ENCODE measurements around the gene MMP2.
A peak's percentile ranks its signal among the peaks of the same experiment; 100 is the strongest.

Gene MMP2

DNA sequence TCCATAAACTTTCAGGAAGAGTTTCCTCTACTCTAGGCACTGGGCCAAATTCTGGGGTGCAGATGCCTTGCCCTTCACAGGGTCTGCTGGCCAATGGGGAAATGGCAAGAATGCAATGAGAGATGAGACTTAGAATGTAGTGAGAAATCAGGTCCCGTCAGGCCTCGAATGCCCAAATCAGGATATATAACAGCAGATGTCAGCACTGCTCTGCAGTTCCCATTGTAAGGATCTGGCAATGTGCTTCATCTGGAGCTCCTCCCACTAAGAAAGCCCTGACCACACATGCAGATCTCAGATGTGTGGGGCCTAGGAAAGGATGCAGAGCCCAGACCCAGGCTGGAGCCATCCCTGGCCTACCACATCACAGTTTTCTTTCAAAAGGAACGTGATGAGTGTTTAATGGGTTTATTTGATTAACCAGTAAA lies 16.0 kb downstream of the MMP2 start:
- peak; percentile 14 for DNase-seq (ENCODE audit: low spot score)

DNA sequence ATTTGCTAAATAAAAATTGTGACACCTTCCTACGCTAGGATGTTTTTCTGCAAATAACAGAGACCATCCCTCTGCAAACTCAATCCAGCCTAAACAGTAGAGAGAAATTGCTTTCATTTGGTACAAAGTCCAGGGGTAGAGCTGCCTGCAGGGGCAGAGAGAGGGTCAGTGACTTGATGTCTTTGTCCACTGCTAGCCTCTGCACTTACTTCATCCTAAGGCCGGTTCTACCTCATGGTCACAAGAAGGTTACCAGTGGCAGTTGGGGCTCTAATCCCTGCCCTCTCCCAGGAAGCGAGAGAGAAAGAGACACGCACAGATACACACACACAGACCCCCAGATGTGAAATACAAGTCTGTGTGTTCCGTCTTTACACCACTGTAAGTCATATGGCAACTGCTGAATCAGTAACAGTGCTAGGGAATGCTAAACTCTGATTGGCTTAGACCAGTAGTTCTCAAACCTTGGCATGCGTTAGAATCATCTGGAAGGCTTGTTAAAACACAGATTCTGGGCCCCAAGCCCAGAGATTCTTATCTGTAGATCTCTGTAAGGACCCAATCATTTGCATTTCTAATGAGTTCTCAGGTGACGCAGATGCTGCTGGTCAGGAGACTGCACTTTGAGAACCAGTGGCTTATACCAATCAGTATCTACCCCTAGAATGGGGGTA lies 16.8 kb downstream of the MMP2 start:
- no peak for DNase-seq (ENCODE audit: low spot score)

DNA sequence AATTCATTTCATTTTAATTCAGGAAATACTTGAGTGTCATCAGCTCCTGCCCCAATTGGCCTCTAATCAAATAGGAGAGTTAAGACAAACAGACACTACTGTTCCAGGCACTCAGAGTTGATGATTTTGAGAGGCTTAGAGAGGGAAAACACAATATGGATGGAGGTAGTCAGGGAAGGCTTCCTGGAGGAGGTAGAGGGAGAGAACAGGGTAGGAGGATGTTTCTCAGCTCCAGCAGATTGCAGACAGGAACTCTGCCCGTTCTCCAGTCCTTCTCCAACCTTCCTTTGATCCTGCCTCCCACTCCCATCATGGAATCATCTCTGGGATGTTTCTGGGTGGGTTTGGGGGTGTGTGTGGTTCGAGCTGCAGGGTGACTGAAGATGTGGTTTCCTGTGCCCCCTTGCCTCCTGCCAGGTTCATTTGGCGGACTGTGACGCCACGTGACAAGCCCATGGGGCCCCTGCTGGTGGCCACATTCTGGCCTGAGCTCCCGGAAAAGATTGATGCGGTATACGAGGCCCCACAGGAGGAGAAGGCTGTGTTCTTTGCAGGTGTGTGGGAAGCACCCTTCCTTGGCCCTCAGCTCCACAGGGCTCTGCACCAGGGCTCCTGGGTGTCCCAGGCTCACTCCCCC lies 17.6 kb downstream of the MMP2 start:
- no peak for DNase-seq (ENCODE audit: low spot score)

DNA sequence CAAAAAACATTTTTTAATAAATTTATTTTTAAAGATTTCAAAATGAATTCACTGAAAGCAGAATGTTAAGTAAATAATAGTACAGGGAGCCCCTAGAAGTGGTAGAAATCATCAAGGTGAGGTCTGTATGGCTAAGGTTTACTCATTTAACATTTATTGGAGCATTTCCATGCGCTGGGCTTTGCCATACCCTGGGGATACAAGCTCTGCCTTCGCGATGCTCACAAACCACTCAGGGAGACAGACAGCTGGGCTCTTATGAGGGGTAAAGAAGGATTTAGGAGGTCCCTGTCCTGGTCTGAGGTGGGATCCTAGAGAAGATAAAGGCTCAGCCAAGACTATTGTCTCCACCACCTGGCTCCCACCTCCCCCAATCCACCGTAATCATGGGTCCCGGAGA lies 18.6 kb downstream of the MMP2 start:
- no peak for DNase-seq (ENCODE audit: low spot score)

DNA sequence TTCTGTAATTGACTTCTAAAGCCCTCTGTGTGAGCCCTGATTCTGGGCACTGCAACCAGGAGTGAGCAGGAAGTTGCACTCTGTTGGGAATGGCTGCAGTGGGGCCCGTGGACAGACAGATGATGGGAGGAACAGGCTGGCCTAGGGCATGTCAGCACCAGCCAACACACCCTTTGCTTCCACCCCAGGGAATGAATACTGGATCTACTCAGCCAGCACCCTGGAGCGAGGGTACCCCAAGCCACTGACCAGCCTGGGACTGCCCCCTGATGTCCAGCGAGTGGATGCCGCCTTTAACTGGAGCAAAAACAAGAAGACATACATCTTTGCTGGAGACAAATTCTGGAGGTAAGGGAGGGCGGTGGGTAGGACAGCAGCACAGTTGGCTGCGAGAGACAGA lies 19.1 kb downstream of the MMP2 start:
- no peak for DNase-seq (ENCODE audit: low spot score)

DNA sequence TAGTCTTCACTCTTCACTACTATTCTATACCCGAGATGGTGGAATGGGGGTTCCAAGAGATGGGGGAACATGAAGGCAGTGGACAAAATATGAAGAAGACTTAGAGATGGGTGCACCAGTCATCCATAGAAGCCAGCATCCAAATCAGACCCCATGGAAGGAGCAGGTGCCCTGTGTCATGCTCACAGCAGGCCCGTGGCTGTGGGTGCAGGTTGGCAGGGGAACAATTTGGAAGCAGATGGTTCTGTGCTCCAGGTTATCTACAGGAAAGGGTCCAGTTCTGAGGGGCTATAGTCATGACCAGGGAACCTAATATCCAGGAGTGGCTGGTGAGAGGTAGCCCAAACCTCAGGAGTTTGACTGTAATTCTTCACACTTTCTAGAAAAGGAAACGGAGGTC lies 20.3 kb downstream of the MMP2 start:
- no peak for DNase-seq (ENCODE audit: low spot score)

DNA sequence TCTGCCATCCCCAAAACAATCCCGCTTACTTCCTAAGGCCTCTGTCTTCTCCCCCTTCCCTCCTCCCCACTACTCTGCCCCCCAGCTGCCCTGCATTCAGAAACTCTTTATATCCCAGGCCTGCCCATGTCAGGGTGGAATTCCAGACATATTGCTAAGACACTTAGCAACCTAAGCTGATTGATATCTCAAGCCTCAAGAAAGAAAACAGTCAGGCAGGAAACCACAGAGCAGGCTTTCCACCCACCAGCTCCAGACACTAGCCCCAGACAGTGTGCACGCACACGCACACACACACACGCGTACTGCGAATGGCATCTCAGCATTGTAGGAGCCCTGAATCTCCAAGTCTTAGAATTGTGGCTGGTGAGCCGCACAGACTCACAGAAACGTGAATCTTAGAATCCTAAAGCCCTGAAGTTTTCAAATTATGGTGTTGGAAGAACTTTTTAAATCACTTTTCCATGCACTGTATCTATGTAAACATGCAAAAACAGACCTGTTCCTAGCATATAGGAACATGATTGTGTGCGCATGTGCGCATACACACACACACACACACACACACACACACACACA lies 21.0 kb downstream of the MMP2 start:
- no peak for DNase-seq (ENCODE audit: low spot score)

DNA sequence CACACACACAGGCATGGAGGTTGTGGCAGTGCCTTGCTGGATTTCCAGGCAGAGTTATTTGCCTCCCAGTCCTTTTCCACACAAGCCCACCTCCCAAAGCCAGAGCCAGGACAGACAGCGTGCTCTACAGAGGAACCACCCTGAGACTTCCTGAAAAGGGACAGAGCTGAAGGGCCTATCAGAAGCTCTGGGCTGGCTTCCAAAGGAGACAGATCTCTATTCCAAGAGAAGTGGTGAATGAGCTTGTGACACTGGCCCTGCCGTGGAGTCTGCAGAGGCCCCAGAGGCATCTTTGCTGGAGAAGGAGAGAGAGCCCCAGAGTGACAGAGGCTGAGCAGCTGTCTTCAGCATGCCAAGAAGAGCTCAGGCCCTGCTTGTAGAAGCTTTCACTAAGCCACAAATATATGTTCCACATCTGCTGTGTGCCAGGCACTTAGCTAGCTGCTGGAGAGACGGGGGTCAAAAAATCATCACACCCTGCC lies 21.6 kb downstream of the MMP2 start:
- DNase-seq (ENCODE audit: low spot score), result peak; percentile 2

DNA sequence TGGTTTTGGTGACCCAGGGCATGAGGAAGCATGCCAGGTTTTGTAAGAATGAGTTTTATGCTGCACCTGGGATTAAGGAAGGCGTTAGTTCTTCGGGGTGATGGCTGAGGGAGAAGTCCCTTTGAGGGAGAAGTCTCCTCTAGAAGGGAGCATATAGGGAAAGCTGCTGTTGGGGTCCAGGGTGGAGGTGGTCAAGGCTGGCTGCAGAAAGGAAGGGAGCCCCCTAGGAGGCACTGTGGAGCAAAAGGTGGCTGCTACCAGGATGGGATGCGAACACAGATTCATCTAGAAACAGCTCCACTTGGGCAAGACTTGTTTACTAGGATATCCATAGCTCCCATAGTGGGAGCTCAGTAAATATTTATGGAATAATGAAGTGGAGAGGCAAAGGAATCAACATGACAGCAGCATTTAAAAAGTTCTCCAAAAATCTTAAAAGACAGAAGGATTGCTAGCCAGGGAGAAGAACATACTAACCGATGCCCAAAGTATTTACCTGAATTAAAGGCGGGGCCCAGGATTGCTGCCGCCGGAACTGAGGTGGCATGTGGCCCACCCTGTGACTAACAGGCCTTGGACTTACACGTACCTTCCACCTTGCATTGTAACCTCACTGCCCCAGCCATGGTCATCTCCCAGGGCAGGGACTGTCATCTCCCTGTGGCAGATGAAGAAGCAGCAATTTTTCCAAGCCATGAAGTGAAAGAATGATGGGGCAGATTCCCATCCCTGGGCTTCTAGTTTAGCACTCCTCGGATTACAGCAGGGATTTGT lies 22.7 kb downstream of the MMP2 start:
- no peak for DNase-seq (ENCODE audit: low spot score)

DNA sequence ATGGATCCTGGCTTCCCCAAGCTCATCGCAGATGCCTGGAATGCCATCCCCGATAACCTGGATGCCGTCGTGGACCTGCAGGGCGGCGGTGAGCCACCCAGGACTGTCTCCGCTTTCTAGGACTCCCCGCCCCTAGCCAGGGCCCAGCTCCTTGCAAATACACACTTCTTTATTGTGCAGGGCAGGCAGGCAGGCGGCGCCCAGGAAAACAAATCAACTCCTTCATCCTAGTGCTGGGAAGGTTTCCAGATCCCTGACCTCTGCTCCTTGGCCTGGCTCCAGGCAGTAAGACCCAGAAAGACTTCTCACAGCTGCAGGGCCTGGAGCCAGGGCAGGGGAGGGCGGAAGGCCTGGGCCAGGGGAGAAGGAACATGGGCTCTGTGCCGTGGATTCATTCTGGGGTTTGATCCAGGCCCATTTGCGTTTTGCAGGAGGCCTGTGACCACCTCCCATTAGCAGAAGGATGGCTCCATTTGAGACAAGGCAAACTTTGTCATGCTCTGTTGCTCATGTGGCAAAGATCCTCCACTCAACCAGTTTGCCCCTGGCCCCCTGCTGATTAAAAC lies 23.9 kb downstream of the MMP2 start:
- DNase-seq (ENCODE audit: low spot score), result peak; percentile 25

DNA sequence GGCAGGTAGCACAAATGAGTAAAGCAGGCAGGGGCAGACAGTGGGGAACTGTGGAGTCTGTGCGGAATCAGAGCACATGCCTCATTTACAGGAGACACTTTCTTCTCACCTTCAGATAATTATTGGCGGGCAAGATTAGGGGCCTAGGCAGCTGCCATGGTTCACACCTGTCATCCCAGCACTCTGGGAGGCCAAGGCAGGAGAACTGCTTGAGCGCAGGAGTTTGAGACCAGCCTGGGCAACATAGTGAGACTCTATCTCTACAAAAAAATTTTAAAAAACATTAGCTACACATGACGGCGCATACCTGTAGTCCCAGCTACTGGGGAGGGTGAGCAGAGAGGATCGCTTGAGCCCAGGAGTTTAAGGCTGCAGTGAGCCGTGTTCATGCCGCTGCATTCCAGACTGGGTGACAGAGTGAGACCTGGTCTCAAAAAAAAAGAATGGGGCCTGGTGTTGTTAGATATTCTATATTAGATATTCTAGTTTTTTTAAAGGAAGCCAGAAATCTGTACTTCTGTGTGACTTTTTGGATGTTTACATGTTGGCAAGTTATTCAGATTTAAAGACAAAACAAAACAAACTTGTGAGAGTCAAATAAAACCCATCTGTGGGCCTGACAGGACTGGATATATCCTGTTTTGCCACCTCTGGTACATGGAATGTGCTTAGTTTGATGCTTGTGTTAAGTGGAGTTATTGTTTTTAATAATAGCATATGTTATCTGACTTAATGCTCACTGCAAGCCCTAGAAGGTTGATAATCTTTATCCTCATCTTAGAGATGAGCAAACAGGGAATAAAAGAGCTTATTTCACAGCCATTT lies 24.9 kb downstream of the MMP2 start:
- DNase-seq (ENCODE audit: low spot score), result no peak

DNA sequence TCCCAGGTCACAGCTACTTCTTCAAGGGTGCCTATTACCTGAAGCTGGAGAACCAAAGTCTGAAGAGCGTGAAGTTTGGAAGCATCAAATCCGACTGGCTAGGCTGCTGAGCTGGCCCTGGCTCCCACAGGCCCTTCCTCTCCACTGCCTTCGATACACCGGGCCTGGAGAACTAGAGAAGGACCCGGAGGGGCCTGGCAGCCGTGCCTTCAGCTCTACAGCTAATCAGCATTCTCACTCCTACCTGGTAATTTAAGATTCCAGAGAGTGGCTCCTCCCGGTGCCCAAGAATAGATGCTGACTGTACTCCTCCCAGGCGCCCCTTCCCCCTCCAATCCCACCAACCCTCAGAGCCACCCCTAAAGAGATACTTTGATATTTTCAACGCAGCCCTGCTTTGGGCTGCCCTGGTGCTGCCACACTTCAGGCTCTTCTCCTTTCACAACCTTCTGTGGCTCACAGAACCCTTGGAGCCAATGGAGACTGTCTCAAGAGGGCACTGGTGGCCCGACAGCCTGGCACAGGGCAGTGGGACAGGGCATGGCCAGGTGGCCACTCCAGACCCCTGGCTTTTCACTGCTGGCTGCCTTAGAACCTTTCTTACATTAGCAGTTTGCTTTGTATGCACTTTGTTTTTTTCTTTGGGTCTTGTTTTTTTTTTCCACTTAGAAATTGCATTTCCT lies 26.5 kb downstream of the MMP2 start:
- DNase-seq (ENCODE audit: low spot score), result no peak

DNA sequence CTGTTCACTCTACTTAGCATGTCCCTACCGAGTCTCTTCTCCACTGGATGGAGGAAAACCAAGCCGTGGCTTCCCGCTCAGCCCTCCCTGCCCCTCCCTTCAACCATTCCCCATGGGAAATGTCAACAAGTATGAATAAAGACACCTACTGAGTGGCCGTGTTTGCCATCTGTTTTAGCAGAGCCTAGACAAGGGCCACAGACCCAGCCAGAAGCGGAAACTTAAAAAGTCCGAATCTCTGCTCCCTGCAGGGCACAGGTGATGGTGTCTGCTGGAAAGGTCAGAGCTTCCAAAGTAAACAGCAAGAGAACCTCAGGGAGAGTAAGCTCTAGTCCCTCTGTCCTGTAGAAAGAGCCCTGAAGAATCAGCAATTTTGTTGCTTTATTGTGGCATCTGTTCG lies 27.1 kb downstream of the MMP2 start:
- DNase-seq (ENCODE audit: low spot score), result no peak

DNA sequence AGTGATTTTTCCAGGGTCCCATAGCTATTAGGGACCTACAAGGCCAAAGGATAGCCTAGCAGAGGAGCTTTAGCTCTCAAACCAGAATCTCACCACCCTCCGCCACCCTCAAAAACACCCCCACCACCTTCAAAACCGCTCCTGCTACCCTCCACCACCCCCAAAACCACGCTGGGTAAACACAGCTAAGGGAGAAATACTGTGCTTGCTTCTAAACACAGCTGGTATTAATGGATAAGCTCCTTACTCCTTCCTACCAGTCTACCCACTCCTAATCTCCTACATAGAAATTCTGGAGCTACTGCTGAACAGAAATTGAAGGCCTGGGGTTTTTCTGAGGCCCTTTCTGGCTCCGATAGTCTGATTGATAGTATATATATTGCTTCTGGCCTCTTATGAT lies 27.7 kb downstream of the MMP2 start:
- DNase-seq (ENCODE audit: low spot score), result no peak

DNA sequence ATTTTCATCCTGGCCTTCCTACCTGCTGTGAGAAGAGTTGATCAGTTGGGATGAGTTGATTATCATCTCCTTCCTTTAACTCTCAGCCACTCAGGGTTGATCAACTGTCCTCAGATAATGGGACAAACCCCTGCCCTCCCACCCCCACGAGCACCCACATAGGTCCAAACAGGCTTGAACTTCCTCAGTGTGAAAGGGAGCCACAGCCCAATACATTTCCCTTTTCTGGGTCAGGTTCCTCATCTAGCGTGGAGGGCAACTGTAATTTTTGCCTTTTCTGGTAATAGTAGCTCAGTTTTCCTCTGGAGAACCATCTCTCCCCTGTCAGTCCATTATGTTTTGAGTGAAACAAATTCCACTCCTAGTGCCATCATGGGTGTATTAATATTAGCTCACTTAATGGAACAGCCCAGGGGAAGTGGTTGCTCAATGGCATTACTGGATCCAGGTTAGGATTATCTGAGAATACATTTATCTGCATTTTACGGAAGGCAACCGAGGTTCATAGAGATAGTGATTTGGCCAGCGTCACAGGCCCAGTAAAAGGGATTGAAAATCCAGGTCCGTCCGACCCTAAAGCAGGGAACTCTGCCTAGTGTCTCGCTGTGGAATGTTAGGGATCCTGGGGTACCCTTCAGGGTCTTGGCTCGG lies 29.4 kb downstream of the MMP2 start:
- no peak for DNase-seq (ENCODE audit: low spot score)

DNA sequence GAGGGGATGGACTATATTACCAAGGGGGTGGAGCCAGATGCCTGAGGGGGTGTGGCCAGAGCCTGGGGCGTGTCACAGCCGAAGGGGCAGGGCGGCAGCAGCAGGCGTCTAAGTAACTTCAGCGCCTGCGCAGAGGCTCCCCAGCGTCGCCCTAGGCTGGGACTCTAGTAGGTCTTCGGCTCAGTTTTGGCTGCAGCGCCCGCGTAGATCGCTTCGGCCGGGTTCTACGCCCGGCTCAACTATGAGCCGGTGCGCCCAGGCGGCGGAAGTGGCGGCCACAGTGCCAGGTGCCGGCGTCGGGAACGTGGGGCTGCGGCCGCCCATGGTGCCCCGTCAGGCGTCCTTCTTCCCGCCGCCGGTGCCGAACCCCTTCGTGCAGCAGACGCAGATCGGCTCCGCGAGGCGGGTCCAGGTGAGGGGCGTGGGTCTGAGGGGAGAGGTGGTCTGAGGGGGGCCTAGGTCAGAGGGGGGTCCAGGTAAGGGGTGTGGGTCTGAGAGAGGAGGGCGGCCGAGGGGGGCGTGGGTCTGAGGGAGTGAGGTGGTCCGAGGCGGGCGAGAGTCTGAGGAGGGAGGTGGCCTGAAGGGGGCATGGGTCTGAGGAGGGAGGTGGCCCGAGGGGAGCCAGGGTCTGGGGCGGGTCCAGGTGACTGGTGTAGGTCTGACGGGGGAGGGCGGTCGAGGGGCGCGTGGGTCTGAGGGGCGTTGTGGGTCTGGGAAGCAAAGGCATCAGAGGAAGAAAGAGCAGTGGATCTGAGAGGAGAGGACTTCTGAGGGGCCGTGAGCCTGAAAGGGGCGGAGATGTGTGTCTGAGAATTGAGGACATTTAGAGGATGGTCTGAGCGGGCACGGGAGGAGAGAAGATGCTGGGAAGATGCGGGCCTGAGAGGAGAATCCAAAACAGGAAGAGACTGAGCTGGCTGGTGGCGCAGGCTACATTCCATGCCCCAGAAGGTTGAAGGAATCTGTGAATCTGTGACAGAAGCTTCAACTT lies 30.2 kb downstream of the MMP2 start, which contains the start of gene LPCAT2:
Gene LPCAT2 (plus strand): TSS at position 132 of the 991 bp plus-strand sequence. CDS start 110 bp downstream, at position 242.
- DNase-seq (ENCODE audit: low spot score), result peak; percentile 8

DNA sequence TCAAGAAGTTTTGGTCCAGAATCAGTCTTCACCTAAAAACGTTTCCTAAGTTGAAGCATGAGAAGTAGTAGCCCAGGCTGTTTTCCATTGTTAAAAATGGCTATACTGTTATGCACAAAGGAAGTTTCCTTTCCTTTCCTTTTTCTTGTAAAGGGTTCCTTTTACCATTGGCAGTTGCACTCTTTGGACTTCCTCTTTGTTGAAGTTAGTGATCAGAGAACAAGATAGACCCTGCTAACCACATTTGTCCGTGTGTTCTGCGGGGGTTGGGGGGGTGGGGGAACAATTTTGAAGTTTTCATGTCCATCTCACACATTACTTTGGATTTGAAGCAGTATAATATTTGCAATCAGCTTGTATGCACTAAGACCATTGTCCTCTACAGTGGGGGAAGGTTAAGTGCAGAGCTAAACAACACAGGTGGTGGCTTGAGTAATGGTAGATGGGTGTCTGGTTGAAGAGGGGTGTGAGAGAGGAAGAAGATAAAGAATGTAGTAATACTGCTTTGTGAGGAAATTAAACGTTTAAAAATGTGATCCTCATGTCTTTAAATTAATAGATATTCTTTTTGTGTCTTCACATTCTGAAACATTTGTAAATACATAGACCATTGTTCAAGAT lies 31.3 kb downstream of the MMP2 start:
- no peak for DNase-seq (ENCODE audit: low spot score)

DNA sequence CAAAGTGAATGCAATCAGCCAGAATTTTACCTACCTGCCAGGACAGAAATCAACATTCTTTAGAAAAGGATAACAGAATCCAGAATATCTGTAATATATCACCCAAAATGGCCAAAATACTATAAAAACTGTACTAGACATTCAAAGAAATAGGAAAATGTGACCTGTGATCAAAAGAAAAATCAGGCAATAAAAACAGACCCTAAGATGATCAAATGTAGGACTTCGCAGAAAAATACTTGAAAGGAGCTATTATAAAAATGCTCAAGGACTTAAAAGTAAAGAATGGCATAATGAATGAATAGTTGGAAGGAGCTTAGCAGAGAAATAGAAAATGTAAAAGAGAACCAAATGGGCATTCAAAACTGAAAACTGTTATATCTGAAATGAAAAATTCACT lies 33.9 kb downstream of the MMP2 start:
- no peak for DNase-seq (ENCODE audit: low spot score)

DNA sequence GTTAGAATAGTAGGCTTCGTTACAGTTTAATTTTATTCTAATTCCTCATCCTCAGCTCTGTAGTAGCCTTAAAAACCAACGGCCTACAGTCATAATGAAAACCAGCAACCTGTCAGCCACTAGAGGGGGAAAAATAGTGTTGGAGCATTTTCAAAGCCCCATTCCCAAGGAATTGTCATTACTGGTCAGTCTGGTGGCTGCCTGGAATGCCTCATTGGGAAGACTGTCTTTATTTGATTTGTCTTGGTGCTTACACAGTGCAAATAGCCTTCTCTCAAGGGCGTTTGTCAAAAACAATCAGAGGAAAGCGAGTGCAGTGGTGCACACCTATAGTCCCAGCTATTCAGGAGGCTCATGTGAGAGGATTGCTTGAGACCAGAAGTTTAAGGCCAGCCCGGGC lies 34.6 kb downstream of the MMP2 start:
- DNase-seq (ENCODE audit: low spot score), result no peak

Data from cerebellar cortex (tissue), 1 donor.